Middle frontal gyrus (tissue), 1 donor: ENCODE results near the gene EPGN.
A peak's percentile ranks its signal among the peaks of the same experiment; 100 is the strongest.

Experiments used
- DNase-seq: peaks from one replicate; pipeline ENCODE4 v3.0.0-alpha.2; 2015; ENCODE audit warnings: low spot score; ENCODE audit errors: extremely low spot score

The EPGN gene

DNA sequence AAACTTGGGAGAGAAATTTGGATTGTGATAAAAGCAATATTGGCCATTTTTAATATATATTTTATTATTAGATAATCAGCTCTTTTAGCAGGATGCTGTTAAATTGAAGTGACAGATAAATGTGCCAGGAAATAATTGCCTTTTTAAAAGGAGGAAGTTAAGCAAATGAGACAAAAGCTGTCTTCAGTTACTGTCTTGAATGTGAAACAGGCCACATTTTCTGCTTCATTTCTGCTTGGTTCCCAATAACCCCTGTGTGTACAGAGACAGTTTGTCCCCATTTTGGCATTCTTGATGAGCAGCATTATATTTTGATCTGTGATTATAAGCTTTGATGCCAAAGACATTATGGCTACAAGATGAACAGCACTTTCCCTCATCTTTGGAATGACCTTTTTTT, 953 bp downstream of the EPGN start:
- DNase-seq: no peak

GRCh38 chr4:74311696-74312313, 3.5 kb downstream of the EPGN start:
- DNase-seq: peak; percentile 58

- no peak for DNase-seq
Observed at GRCh38 chr4:74314329-74314728, 6.1 kb downstream of the EPGN start.

- DNase-seq: no peak
Observed at GRCh38 chr4:74314944-74315343, 6.7 kb downstream of the EPGN start.

GRCh38 chr4:74315376-74315775, 7.1 kb downstream of the EPGN start:
- no peak for DNase-seq

- DNase-seq: no peak
Observed at GRCh38 chr4:74316397-74316796, 8.1 kb downstream of the EPGN start.

DNA sequence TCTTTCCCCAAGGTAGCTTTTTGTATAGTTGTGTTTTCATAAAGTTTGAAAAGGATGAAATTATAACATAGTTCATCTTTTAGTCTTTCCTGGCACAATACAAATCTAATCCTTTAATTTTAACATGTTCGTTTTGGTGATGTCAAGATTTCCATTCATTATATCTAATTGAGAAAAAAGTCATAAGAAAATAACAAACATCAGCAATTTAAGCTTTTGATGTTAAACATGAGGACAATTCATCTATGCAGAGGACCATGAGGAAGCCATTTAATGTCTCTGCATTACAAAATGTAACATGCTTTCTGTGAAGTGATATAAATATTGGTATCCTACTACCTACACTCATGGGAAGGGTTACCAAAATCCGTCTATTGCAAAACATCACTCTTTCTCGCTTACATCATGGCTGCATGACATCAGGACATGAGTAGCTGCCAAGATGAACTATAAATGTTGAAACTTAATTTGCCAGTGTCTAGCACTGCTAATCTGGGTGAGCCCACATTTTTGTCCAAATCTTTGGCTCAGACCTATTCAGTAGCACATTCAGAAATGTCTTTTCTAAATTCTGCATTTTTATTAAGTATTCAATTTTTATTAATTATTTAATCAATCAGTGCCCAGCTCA, 9.5 kb downstream of the EPGN start:
- no peak for DNase-seq

- no peak for DNase-seq
Observed at GRCh38 chr4:74318276-74318675, 10.0 kb downstream of the EPGN start.

DNA sequence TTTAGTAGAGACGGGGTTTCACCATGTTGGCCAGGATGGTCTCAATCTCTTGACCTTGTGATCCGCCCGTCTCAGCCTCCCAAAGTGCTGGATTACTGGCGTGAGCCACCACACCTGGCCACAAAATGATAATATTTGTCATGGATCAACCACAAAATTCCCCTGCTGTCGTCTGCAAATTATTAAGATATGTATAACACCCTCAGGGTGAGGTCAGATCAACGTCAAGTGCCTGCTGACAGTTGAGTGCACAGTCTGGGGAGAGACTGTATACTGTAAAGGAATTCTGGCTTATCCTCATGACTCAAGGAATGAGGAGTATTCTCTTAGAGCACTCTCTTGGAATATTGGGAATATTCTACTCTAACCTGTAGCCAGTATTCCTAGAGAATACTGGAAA, 11.2 kb downstream of the EPGN start:
- no peak for DNase-seq

GRCh38 chr4:74320559-74321118, 12.4 kb downstream of the EPGN start:
- DNase-seq: peak; percentile 9

DNA sequence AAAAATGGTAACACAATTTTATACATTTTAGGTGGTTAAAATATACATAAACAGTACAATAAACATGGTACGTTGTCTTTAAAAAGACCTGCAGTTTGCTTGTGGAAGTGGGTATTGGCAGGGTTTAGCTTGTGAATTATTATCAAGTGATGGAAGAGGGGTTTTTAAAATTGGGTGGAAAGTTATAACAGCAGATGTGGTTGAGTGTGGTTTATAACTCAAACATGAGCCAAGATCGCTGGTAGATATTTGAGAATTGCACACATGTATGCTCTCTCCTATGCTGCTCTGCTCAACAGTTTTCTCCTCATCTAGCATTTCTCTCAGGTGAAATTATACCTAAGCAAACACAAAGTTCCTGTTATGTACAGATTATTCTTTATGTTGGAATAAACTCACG, 14.0 kb downstream of the EPGN start:
- no peak for DNase-seq

GRCh38 chr4:74323663-74324062, 15.4 kb downstream of the EPGN start:
- DNase-seq: no peak

GRCh38 chr4:74324262-74324661, 16.0 kb downstream of the EPGN start:
- DNase-seq: no peak

- no peak for DNase-seq
Observed at GRCh38 chr4:74325886-74326285, 17.6 kb downstream of the EPGN start.

DNA sequence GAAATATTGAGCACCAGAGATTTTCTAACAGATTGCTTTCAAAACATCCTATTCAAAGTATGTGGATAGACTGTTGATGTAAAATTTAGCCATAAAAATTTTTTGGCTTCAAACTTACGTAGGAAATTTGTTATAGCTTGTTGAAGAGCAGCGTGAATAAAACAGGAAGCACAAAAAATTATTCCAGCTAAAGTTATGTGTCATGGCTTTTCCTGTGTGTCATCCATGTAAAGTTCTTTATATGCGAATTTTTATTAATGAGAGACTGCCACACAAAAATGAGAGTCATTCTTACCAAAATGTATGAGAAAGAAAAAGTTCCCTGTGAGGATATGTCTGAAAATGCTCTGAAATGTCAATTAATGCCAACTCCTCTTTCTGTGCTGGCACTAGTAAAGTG, 19.5 kb downstream of the EPGN start:
- no peak for DNase-seq

GRCh38 chr4:74328501-74328900, 20.2 kb downstream of the EPGN start:
- DNase-seq: no peak

DNA sequence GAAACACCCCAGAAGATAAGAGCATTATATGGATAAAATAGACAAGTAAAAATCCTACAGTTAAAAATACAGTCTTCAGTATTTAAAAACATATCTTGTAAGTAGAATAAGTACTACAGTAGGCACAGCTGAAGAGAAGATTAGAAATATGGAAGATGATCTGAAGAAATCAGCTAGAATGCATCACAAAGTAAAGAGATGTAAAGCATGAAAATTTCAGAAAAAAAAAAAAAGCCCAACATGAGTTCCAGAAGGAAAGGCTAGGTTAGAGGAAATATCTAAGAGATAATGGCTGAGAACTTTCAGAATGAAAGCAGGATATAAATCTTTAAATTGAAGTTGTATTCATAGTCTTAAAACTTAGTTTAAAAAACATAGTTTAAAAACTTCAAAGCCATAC, 21.0 kb downstream of the EPGN start:
- no peak for DNase-seq

DNA sequence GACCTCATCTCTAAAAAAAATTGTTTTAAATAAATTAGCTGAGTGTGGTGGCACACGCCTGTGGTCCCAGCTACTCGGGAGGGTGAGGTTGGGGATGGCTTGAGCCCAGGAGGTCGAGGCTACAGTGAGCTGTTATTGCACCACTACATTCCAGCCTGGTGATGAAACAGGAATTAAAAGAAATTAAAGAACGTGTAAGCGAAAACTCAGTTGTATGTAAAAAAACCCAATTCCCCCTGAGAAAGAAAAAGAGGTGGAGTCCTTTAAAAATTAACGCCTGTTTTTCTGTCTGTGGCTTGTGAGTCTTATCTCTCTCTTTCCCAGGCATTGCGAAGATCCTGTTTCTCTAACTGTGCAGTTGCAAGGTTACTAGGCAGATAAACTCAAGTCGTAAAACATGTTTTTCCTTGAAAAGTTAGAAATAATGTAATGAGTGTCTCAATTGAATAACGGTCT, 22.1 kb downstream of the EPGN start:
- no peak for DNase-seq

DNA sequence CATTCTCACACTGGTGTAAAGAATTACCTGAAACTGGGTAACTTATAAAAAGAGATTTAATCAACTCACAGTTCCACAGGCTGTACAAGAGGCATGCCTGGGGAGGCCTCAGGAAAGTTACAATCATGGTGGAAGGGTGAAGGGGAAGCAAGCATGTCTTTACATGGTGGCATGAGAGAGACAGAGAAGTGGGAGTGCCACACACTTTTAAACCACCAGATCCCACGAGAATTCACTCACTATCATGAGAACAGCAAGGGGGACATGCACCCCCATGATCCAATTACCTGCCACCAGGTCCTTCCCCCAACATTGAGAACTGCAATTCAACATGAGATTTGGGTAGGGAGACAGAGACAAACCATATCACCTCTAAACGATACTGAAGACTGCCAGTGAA, 23.0 kb downstream of the EPGN start:
- DNase-seq: no peak

GRCh38 chr4:74331944-74332343, 23.7 kb downstream of the EPGN start:
- DNase-seq: no peak

DNA sequence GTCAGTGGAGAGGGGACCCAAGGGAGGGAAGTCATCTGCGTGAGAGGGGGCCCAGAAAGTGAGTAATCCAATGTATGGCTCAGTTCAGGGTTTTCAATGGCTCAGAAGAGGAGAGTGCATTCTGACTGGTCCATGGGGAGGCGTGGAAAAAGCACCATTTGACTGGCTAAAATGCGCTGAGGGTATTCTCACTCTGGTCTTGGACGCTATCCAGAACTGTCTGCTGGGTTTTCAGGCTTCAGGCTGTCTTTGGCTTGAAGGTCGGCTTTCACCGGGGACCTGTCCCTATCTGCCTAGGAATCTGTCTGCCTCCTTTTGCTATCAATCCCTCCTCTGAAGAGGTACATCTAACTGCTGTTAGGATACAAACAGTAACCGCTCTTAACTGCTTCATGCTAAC, 26.4 kb downstream of the EPGN start:
- no peak for DNase-seq

DNA sequence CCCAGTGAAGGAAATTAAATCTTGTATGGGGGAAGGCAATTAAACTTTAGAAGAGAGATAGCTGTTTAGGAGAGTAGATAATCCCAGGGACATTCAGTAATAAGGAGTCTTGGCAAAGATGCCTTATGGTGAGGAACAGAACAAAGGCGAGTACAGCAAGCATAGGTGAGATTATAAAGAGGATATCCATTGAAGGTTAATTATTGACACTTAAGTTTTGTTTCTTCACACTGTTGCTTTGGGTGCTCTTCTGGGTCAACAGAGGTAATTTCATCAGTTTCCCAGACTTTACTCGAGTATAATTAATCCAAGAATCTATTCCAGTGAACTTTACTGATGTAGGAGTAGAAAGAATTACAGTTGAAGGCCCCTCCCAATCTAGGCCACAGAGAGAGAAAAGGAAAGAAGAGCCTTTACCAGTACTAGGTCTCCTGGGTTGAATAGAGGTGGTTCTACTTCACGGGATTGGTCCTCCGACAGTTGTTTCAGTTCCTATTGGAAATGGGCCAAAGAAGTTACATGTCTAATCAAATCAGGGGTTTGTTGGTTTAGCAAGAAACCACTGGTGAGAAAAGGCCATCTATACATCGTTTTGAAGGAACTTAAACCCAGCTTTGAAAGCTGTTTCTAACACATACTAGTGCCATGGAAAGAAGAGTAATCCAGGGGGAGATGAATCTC, 27.2 kb downstream of the EPGN start:
- no peak for DNase-seq
